HG03175 (cell line): ENCODE measurements around the gene SIX1.

Experiments used
- ATAC-seq: cut with Tn5 transposase; IDR thresholded peaks from one replicate; pipeline ENCODE4 v1.9.1; 2021; ENCODE audit warnings: mild to moderate bottlenecking, moderate library complexity; ENCODE audit not compliant: unreplicated experiment

SIX1 gene

GRCh38 chr14:60655898-60656685 is 6.8 kb upstream of the SIX1 start:
- no peak for ATAC-seq

GRCh38 chr14:60655119-60655897 is 6.0 kb upstream of the SIX1 start:
- ATAC-seq, result no peak

GRCh38 chr14:60654334-60654821 is 5.1 kb upstream of the SIX1 start:
- ATAC-seq, result no peak

- ATAC-seq, result no peak
These were observed 4.5 kb upstream of the SIX1 start for GRCh38 chr14:60653701-60654161.

- no peak for ATAC-seq
These were observed 3.7 kb upstream of the SIX1 start for GRCh38 chr14:60652674-60653651.

- no peak for ATAC-seq
These were observed 2.8 kb upstream of the SIX1 start for GRCh38 chr14:60651796-60652673.

- no peak for ATAC-seq
These were observed 2.0 kb upstream of the SIX1 start for GRCh38 chr14:60651086-60651795.

- ATAC-seq, result no peak
These were observed 1.2 kb upstream of the SIX1 start for GRCh38 chr14:60650373-60650961.

GRCh38 chr14:60649875-60650372 is 647 bp upstream of the SIX1 start:
- ATAC-seq, result no peak

- ATAC-seq, result no peak
These were observed 886 bp downstream of the SIX1 start for GRCh38 chr14:60648249-60648933.

- no peak for ATAC-seq
These were observed 1.4 kb downstream of the SIX1 start for GRCh38 chr14:60647837-60648248.

GRCh38 chr14:60647081-60647836 is 2.0 kb downstream of the SIX1 start:
- ATAC-seq, result no peak

- no peak for ATAC-seq
These were observed 3.0 kb downstream of the SIX1 start for GRCh38 chr14:60646226-60646818.

GRCh38 chr14:60645126-60645741 is 4.0 kb downstream of the SIX1 start:
- ATAC-seq, result no peak

- no peak for ATAC-seq
These were observed 4.6 kb downstream of the SIX1 start for GRCh38 chr14:60644666-60645065.
